Ovary (tissue), 3 donors: ENCODE measurements around the gene ACSS1.

Source experiments
- EP300 ChIP-seq: sonication (generic); formaldehyde crosslinking; IDR thresholded peaks from one replicate; pipeline ENCODE4 v1.6.1; 2017; ENCODE audit warnings: antibody characterized with exemption
- POLR2A ChIP-seq: fragments of 450-650 bp; IDR thresholded peaks from one replicate; pipeline ENCODE4 v1.6.1; 2017; ENCODE audit warnings: antibody characterized with exemption, mild to moderate bottlenecking, moderate library complexity
- TF ChIP-seq, protein P1 (sequence below), 3 donors: fragments of 450-650 bp in 2 of 3; fragments of 200-600 bp in 1 of 3; IDR thresholded peaks; one replicate each; pipeline versions ENCODE4 v1.5.1 to v1.8.0; 2016 to 2022; ENCODE audit warnings: antibody characterized with exemption in 3 of 3, mild to moderate bottlenecking in 1 of 3
- donor health status: DM: no; HTN: no; CAD: no.

DNA sequence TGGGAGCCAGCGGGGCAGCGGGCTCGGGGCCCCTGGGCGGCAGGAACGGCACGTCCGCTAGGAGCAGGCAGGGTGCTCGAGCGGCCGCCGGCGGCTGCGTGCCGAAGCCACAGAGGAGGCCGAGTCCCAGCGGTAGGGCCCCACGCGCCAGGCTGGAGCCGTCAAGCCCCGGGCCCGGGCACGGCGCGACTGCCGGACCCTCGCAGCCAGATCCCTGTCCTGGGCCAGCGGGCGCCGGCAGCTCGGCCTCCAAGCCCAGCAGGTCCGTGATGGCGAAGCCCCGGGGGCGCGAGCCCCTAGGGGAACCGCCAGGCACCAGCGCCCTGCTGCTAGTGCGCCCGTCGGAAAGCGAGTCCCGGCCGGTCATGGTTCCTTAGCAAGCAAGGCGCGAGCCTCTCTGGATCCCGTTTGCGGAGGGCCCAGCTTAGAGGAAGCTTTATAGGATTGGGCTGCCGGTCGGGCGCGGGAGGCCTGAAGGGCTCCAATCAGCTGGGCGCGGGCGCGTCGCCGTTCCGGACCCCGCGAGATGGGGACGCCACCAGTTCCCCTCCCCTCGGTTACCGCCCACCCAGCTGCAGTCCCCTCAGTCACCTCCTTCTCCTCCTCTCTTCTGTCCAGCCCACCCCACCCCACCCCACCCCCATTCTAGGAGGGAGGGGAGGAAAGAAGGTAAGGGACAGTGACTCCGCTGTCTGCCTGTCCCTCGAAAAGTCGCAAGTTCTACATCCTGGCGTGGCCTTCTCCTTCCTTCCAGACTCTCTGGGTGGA is 24.0 kb upstream of the ACSS1 start, which contains the start of gene VSX1:
- TF ChIP-seq, protein P1, sequence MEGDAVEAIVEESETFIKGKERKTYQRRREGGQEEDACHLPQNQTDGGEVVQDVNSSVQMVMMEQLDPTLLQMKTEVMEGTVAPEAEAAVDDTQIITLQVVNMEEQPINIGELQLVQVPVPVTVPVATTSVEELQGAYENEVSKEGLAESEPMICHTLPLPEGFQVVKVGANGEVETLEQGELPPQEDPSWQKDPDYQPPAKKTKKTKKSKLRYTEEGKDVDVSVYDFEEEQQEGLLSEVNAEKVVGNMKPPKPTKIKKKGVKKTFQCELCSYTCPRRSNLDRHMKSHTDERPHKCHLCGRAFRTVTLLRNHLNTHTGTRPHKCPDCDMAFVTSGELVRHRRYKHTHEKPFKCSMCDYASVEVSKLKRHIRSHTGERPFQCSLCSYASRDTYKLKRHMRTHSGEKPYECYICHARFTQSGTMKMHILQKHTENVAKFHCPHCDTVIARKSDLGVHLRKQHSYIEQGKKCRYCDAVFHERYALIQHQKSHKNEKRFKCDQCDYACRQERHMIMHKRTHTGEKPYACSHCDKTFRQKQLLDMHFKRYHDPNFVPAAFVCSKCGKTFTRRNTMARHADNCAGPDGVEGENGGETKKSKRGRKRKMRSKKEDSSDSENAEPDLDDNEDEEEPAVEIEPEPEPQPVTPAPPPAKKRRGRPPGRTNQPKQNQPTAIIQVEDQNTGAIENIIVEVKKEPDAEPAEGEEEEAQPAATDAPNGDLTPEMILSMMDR (IDR thresholded peaks at IDR 0.05): no peak
- TF ChIP-seq EP300: no peak
- TF ChIP-seq POLR2A: no peak
